GM18867 (cell line): ENCODE data around the gene MOB3A.
"Not testable (repeated sequence)": the region's sequence is repeated elsewhere in the genome, so short reads cannot be mapped to it uniquely, and the experiment has no call there.

Experiments
- ATAC-seq: cut with Tn5 transposase; IDR thresholded peaks from one replicate; pipeline ENCODE4 v1.9.1; 2021; ENCODE audit warnings: mild to moderate bottlenecking, moderate library complexity; ENCODE audit not compliant: unreplicated experiment

MOB3A gene

DNA sequence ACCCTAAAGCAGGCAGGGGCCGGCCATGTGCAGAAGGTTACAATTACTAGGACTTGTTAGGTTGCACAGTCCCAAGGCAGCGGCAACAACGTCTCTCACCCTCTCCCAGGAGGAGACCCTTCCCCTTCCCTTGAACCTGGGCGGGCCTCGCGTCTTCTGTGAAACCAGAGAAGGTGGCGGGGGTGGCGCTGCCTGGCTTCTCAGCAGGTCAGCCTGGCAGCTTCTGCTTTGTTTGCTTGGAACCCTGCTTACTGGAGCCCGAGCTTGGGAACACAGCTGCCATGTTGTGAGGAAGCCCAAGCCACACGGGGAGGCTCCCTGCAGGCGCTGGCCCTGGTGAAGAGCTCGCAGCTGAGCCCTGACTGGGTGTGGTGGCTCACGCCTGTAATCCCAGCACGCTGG lies 60.5 kb downstream of the MOB3A start:
- no peak for ATAC-seq

DNA sequence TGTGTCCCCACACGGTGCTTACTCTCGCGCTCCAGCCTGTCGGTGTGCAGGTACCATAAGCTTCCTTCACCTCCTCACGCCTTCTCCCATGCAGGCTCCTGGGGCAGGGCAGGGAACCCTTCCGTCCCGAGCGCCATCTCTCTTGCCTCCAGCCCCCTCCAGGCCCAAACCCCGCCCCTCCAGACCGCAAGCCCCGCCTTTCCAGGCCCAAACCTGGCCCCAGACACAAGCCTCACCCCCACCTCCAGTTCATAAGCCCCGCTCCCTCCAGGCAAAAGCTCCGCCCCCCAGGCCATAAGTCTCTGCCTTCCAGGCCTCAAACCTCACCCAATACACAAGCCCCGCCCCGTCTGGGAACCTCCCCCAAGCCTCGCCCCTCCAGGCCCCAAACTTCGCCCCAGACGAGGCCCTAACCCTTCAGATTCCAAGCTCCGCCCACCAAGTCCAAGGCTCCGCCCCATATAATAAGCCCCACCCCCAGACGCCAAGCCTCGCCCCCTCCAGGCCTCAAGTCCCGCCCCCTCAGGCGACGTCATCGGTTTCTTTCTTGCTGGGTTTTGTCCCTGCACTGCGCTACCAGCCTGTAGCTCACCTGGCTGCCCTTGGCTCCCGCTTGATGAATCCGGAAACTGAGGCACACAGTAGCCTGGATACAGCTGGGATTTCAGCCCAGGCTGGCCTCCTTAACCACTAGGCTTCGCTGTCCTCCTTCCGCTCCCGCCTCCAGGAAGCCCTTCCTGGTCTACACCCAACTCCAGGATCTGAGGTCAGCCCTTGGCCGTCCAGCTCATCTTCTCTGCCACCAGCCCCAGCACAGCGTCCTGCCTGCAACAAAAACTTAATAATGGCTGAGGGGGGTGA lies 61.2 kb downstream of the MOB3A start:
- no peak for ATAC-seq

DNA sequence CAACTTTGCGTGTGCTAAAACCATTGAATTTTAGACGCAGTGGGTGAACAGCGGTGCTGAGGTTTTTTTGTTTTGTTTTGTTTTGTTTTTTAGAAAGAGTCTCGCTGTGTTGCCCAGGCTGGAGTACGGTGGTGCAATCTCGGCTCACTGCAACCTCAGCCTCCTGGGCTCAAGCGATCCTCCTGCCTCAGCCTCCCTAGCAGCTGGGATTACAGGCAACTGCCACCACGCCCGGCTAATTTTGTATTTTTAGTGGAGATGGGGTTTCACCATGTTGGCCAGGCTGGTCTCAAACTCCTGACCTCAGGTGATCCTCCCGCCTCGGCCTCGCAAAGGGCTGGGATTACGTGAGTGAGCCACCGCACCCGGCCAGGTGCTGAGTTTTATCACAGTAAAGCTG lies 61.9 kb downstream of the MOB3A start:
- ATAC-seq = not testable (repeated sequence)

DNA sequence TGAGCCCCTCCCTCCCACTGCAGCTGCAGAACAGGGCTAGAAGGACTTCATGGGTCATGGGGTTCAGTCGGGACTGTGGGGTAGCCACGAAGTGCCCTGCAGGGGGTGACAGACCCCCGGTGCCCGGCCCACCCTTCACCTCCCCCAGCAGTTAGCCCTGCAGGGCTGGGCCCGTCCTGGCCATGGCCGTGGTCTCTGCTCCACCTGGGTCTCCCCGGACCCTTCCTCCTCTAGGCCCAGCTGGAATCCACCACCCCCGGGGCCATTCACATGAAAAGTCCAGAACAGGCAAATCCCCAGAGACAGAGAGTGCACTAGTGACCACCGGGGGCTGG lies 62.3 kb downstream of the MOB3A start:
- no peak for ATAC-seq

DNA sequence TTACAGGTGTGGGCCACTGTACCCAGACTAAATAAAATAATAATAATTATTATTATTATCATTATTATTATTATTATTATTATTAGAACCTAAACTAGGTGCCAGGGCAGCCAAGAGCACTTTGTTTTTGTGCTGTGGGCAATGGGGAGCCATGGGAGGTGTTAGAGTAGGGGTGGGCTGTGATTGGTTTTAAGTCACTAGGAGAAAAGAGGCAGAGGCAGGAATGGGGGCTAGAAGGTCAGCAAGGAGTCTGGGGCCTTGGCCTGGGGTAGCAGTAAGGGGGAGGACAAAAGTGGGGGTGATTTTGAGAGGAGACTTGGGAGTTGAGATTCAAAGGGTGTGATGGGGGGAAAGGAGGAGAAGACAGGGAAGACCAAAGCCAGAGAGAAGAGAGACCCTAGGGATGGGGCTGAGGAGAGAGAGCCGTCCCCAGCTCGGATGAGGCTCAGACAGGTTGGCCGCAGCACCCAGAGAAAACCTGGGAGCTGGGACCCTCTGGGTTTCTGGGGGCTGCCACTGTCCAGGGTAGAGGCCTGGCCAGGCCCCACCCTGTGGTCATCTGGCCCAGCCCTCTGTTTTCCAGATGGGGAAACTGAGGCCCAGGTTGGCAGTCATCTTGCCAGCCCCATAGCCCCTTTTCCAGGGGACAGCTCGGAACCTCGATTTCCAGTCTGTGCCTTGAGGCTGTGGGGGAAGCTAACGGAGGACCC lies 62.9 kb downstream of the MOB3A start:
- ATAC-seq = no peak

DNA sequence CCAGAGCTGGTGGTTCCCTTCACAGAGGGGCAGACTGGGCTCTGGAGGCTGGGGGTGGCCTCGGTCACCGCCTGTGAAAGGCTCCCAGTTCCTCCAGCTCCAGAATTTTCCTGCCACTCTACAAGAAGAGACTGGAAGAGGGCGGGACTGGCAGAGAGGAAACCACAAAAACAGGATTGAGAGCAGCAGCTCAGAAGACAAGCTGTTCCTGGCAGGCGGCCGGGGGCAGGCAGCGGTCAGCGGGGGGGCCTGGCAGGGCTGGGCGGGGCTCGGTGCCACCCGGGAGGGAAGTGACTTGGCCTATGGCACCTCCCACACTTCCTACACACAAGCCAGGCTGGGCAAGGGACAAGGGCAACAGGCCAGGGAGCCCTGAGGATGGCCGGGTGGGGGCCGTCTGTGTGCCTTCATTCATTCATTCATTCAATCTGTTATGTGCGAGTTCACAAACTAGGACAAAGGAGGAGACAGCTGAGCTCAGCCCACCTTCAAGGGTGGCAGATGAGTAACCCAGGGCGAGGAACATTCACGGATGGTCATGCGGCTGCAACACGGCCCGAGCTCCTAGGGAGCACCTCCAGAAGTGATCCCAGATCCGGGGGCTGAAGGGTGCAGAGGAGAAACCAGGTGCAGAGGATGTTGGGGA lies 63.7 kb downstream of the MOB3A start:
- no peak for ATAC-seq

DNA sequence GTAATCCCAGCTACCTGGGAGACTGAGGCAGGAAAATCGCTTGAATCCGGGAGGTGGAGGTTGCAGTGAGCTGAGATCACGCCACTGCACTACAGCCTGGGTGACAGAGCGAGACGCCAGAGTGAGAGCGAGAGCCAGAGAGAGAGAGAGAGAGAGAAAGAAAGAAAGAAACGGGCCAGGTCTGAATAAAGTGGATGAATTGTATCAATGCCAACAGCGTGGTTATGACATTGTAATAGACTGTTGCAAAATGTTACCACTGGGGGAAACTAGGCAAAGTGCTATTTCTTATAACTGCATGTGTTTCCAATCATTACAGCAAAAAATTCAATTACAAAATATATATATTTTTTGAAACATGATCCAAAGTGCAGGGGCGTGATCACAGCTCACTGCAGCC lies 68.8 kb downstream of the MOB3A start:
- no peak for ATAC-seq

DNA sequence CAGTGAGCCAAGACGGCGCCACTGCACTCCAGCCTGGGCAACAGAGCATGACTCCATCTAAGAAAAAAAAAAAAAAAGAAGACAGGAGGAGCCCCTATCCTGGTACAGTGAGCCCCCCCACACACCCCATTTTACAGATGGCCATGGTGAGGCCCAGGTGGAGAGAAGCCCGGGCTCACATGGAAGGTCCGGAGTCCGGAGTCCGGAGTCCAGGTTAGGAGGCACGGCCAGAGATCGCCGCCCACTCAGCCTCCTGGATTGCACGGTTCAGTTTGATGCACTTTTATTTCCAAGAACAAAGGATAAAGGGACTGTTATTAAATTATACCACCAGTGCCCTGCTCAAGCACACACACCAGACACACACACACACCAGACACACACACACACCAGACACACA lies 69.4 kb downstream of the MOB3A start:
- ATAC-seq = no peak

DNA sequence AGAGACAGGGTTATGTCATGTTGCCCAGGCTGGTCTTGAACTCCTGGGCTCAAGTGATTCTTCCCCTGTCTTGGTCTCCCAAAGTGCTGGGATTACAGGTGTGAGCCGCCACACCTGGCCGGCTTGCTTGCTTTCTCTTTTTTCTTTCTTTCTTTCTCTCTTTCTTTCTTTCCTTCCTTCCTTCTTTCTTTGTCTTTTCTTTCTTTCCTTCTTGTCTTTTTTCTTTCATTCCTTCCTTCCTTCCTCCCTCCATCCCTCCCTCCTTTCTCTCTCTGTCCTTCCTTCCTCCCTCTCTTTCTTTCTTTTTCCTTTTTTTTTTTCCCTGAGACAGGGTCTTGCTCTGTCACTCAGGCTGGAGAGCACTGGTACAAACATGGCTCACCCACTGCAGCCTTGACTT lies 73.8 kb downstream of the MOB3A start:
- ATAC-seq = no peak

DNA sequence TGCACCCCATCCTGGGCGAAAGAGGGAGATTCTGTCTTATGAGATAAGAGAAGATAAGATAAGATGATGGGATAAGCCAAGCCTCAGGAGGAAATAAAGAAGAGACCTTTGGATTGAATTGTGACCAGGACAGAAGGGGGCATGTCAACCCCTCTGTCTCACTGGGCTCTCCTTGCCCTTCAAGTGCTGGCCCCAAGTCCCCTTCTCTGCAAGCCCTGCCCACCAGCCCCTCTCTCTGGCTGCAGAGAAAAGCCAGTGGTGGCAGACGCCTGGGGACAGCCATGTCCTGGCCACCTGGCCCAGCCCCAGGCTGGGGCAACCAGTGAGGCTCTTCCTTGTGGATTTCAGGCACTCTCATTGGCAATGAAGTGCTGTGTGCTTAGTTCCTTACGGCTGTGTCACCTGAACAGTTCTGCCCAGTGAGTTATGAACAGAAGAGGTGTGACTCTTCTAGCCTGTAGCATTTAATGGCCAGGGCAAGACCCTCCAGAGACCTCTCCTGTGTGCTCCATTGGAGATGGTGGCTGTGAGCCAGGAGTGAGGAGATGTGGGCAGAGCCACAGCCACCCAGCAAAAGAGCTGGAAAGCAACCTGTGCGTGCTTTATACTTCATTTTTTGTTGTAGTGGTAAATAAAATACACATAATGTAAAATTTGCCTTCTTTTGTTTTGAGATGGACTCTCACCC lies 74.5 kb downstream of the MOB3A start:
- no peak for ATAC-seq
